Sigmoid colon (tissue), 4 donors: ENCODE measurements around the gene PLGRKT.

Experiments used
- EP300 ChIP-seq, 4 donors: sonication (generic); formaldehyde crosslinking; IDR thresholded peaks; one replicate each; pipeline ENCODE4 v1.6.1; 2017; ENCODE audit warnings: antibody characterized with exemption in 4 of 4
- POLR2A ChIP-seq, 2 donors: fragments of 450-650 bp; IDR thresholded peaks; one replicate each; pipeline ENCODE4 v1.6.1; 2016; ENCODE audit warnings: antibody characterized with exemption in 2 of 2, mild to moderate bottlenecking in 2 of 2, moderate library complexity in 2 of 2
- POLR2AphosphoS5 ChIP-seq, 4 donors: sonication (generic); formaldehyde crosslinking; IDR thresholded peaks; one replicate each; pipeline ENCODE4 v1.6.1; 2017; ENCODE audit warnings: antibody characterized with exemption in 4 of 4
- TF ChIP-seq, protein P1 (sequence below), 4 experiments: fragments of 450-650 bp in 3 of 4; fragments of 200-600 bp in 1 of 4; IDR thresholded peaks; one replicate each; pipeline ENCODE4 v1.5.1; 2016 to 2019; ENCODE audit warnings: antibody characterized with exemption in 4 of 4, mild to moderate bottlenecking in 3 of 4, moderate library complexity in 2 of 4

DNA sequence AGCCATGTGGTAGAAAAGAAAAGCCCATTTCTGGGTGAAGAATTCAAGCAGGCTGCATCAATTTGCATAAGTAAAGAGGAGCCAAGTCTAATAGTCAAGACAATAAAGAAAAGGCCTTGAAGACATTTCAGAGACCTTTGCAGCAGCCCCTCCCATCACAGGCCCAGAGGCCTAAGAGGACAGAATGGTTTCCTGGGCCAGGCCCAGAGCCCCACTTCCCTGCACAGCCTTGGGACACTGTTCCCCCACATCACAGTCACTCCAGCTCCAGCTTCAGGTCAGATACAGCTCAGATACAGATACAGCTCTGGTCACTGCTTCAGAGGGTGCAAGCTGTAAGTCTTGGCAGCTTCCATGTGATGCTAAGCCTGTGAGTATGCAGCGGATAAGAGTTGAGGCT lies 29.1 kb downstream of the PLGRKT start:
- TF ChIP-seq, protein P1, sequence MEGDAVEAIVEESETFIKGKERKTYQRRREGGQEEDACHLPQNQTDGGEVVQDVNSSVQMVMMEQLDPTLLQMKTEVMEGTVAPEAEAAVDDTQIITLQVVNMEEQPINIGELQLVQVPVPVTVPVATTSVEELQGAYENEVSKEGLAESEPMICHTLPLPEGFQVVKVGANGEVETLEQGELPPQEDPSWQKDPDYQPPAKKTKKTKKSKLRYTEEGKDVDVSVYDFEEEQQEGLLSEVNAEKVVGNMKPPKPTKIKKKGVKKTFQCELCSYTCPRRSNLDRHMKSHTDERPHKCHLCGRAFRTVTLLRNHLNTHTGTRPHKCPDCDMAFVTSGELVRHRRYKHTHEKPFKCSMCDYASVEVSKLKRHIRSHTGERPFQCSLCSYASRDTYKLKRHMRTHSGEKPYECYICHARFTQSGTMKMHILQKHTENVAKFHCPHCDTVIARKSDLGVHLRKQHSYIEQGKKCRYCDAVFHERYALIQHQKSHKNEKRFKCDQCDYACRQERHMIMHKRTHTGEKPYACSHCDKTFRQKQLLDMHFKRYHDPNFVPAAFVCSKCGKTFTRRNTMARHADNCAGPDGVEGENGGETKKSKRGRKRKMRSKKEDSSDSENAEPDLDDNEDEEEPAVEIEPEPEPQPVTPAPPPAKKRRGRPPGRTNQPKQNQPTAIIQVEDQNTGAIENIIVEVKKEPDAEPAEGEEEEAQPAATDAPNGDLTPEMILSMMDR (IDR thresholded peaks at IDR 0.05), result no peak
- TF ChIP-seq POLR2A (IDR thresholded peaks at IDR 0.05), result no peak
- no peak for TF ChIP-seq EP300 (IDR thresholded peaks at IDR 0.05)
- no peak for TF ChIP-seq POLR2AphosphoS5 (IDR thresholded peaks at IDR 0.05)
